Left renal cortex interstitium (tissue), 4 donors: ENCODE results near the gene PKP3. TPM values are rescaled to one million over a fixed set of nuclear protein-coding genes. Genes with fewer than 3 reads are reported as not detected.
"Not testable (repeated sequence)": the region's sequence is repeated elsewhere in the genome, so short reads cannot be mapped to it uniquely, and the experiment has no call there.

Source experiments
- DNase-seq, 4 donors: peaks; one replicate each; pipeline ENCODE4 v3.0.0-alpha.2; 2013; ENCODE audit warnings: low read depth in 4 of 4, low spot score in 2 of 4, missing footprints in 1 of 4
- polyA plus RNA-seq, 4 donors: library from polyadenylated mRNA; unstranded; fragments of 120-200 nt; gene quantifications; one replicate each; pipeline ENCODE4 v1.2.1, GENCODE V29; 2013; ENCODE audit not compliant: insufficient read length in 4 of 4

PKP3 gene
- polyA plus RNA-seq, 4 donors = 4.0 to 8.4 (median 7.2) TPM

DNA sequence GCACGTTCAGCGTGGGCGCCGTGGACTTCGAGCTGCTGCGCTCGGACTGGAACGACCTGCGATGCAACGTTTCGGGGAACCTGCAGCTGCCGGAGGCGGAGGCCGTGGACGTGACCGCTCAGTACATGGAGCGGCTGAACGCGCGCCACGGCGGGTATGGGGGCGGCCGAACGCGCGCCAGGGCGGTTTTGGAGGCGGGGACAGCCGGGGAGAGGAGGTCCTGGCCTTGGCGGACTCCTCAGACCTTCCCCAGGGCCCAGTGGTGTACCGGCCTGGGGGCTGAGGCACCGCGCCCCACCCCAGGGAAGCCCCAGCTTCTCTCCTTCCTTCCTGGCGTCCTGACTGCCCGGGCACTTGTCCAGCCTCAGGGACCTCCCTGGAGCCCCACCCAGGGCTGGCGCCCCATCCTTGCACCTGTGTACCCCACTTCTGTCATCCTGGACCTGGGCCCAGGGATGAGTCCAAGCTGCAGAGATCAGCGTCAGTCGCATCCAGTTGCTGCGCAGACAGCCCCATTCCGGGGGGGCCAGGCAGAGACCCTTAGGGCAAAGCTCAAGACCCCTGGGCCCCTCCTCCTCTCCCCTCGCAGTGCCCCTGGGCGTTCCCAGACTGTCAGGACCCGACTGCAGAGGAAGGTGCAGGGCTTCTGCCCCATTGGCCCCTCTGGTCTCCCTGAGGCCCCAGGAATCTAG is 16.7 kb upstream of the PKP3 start:
- no peak for DNase-seq

DNA sequence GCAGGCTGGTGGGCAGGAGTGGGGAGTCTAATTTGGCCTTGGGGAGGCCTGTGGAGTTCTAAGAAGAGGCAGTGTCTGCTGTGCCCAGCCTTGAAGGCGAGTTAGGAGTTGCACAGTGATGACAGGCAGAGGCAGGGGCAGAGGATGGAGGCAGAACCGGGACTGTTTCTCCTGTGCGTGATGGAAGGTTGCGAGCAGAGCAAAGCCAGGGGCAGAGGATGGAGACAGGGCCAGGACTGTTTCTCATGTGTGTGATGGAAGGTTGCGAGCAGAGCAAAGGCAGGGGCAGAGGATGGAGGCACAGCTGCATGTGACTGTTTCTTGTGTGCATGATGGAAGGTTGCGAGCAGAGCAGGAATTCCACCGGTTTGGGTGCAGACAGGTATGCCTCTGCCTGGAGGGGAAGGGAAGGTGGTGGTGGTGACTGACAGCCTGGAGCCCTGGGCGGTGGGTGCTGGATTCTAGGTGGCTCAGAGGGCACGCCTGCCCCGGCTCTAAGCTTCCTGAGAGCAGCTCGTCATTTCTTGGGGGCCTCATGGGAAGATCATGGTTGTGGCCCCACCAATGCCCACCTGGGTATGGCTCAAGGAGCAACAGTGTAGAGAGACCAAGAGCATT is 16.0 kb upstream of the PKP3 start:
- no peak for DNase-seq

DNA sequence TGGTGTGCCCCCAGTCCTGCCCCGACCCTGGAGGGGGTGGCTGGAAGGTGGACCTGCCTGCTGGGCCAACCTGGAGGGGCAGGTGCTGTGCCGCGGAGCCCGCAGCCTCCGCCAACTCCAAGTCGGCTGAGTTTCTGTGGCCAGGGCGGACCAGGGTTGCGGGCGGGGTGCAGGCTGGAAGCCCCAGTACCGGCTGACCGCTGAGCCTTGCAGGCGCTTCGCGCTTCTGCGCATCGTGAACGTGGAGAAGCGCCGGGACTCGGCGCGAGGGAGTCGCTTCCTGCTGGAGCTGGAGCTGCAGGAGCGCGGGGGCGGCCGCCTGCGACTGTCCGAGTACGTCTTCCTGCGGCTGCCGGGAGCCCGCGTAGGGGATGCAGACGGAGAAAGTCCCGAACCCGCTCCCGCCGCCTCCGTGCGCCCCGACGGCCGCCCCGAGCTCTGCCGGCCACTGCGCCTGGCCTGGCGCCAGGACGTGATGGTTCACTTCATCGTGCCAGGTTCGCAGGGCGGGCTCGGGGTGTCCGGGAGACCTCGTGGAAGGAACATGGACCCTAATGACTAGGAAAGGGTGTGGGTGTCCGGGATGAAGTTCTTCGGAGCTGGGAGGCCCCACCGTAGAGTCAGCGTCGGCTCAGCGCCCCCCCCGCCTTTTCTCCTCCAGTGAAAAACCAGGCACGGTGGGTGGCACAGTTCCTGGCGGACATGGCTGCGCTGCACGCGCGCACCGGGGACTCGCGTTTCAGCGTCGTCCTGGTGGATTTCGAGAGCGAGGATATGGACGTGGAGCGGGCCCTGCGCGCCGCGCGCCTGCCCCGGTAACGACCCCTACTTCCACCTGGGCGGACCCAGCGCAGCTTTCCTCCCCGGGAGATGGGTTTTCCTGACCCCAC is 14.6 kb upstream of the PKP3 start:
- no peak for DNase-seq

DNA sequence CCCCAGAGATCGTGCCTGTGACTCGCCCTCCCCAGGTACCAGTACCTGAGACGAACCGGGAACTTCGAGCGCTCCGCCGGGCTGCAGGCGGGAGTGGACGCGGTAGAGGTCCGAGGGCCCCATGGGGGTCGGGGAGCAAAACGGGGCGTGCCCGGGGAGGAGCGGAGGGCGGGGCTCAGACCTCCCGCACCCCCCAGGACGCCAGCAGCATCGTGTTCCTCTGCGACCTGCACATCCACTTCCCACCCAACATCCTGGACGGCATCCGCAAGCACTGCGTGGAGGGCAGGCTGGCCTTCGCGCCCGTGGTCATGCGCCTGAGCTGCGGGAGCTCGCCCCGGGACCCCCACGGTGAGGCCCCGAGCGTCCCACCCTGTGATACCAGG is 13.9 kb upstream of the PKP3 start:
- no peak for DNase-seq

DNA sequence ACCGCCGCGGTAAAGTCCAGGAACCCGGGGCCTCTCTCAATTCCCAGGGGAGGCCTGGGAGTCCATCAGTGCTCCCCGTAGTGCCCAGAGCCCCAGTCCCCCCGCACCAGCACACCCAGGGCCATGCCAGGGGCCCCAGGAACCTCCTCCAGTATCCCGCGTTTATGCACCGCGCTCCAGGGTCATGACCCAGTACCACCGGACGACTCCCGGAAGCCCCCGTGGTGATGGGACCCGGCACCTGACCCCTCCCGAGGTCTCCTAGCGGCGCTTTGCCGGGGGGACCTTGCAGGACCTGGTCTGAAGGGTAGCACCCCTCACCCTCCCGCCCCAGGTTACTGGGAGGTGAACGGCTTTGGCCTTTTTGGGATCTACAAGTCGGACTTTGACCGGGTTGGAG is 13.5 kb upstream of the PKP3 start:
- no peak for DNase-seq

DNA sequence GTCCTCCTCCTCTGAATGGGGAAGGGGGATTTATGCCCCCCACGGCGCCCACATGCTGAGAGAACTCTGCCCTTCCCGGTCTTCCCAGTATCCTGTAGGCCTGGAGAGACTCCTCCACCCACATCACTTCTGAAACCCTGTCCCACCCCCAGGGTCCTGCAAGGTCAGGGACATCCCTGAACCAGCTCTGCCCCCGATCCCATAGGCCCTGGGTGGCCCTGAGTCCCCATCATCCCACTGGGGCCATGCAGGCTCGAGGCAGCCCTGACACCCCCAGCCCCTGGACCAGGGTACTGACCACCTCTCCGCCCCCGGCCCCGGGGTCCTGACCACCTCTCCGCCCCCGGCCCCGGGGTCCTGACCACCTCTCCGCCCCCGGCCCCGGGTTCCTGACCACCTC is 13.0 kb upstream of the PKP3 start:
- no peak for DNase-seq

DNA sequence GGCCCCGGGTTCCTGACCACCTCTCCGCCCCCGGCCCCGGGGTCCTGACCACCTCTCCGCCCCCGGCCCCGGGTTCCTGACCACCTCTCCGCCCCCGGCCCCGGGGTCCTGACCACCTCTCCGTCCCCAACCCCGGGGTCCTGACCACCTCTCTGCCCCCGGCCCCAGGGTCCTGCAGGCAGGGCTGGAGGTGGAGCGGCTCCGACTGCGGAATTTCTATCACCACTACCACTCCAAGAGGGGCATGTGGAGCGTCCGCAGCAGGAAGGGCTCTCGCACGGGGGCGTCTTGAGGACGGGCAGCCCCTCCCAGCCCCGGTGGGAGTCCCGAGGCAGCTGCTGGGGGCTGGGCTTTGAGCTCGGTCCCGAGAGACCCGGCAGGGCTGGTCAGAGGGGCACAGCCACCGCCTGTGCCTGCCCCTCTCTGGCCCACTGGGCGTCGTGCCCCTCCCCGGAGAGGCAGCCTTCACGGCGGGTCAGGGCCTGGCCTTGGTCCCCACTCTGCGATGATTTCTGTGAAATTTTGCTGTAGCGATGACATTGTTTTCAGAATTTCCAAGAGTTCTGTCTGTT is 12.4 kb upstream of the PKP3 start:
- DNase-seq = no peak

DNA sequence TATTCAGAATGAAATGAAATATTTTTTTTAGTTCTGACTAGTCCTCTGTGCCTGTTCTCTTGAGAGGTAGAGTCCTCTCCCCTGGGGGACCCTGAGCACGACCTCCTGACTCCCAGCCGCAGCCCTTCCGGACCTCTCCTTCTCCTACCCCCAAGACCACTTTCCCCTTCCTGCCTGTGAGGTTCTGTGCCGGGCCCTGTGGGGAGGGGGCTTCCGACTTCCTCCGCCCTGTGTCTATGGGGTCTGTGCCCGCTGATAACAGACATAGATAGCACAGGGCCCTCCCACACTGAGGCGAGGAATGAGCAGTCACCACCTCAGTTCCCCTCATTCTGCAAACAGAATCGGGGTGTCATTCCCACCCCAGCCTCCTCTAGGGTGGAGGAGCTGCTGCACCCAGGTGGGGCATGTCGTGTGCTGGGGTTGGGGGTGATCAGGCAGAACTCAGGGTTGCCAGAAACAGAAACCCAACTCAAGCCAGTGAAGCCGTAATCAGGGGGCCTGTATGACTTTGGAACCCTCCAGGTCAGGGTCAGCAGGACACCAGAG is 11.9 kb upstream of the PKP3 start:
- DNase-seq = no peak

DNA sequence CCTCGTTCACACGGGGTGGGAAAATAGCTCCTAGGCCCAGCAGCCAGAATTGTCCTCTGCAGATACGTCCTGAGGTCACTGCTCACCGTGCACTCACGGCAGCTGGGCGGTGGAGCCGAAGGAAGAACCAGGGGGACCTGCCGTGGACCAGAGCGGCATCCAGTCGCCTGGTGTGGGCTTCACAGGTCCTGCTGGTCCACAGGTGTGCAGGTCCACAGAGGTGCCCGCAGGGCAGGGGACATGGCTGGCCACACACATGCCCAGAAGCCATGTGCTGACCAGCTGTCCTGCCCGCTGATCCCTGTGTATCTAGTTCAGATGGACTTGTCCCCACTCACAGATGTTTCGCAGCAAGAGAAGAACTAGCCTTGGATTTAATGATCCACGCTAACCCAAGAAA is 10.6 kb upstream of the PKP3 start:
- no peak for DNase-seq

DNA sequence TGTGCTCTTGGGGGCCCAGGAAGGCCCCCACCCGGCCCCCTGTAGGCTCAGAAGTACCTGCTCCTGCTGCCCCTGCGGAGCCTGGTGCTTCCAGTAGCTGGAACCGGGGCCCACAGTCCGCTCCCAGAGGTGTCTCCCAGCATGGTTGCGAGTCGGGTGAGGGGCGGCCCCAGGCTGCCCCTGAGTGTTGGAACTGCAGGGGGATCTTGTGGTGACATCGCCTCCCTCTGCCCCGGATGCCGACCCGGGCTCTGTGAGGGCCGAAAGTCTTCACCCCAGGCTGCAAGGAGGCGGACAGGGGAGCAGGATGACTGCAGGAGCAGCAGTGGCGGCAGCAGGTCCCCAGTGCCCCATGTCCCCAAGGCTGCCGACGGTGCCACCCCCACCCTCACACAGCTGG is 9.5 kb upstream of the PKP3 start:
- DNase-seq = no peak

DNA sequence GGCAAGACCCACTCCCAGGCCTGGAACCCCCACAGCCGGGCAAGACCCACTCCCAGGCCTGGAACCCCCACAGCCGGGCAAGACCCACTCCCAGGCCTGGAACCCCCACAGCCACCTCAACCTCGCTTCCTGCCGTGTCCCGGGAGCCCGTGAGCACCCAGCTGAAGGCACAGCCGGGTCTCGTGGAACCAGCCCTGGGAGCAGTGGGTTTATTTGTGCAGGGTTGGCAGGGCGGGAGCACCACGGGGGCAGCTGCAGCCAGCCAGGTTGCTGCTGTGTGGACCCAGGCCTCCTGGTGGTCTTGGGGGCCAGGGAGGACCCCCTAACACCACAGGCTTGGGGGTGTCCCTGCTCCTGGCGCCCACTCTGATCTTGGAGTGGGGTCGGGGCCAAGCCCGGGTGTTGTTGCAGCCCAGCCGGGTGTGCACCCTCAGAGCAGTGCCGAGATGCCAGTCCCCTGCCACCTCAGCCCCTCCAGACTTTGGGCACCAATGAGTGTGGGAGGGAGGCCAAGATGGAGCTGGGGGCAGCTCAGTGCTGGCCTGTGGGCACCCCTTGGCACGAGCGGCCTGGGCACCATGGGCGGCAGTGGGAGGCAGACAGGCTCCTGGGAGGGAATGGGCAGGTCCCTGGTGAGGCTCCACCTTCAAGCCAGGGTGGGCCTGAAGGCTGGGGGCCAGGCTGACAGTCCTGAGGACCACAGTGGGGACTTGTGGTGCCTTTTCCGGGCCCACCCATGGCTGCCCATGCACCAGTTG is 8.2 kb upstream of the PKP3 start:
- DNase-seq = no peak

DNA sequence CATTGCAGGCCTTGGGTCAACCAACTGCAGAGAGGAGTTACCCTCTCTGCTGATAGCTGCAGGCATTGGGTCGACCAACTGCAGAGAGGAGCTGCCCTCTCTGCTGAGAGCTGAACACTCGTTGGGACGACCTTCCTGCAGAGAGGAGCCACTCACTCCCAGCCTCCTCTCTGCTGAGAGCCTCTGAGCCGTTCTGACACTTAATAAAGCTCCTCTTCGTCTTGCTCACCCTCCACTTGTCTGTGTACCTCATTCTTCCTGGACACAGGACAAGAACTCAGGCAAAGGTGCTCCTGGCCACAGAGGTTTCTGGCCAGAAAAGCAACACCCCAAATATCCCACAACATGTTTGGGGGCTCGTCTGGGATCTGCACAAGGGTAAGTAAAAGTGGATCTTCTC is 7.5 kb upstream of the PKP3 start:
- DNase-seq = no peak

DNA sequence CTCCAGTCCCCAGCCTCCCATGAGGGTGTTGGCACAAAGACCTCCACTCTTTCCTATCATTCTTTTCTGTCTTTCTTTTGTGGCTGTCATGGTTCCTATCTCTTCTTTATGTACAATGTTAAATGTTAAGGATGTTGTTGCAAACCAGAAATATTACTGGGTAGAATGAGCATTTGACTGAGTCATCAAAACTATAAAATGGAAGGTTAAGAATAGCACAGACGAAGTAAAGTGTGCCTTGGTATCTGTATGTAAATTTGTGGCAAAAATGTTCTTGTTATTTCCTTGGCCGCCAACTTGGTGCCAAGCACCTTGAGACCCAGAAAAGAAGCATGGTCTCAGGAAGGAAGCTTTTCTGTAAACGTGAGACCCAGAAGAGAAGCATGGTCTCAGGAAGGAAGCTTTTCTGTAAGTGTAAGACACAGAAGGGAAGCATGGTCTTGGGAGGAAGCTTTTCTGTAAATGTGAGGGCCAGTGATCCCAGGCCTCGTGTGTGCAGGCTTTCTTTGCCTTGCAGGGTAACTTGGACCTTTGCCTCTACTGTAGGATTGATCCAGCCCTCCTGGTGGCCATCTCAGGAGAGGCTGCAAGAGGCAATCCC is 6.7 kb upstream of the PKP3 start:
- DNase-seq = no peak

DNA sequence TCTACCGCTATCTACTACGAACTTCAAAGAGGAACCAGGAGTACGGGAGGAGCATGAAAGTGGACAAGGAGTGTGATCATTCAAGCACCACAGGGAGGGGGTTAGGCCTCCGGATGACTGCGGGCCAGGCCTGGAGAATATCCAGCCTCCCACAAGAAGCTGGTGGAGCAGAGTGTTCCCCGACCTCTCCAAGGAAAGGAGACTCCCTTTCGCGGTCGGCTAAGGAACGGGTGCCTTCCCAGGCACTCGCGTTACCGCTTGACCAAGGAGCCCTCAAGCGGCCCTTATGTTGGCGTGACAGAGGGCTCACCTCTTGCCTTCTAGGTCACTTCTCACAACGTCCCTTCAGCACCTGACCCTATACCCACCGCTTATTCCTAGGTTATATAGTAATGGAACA is 4.6 kb upstream of the PKP3 start:
- DNase-seq = not testable (repeated sequence)

DNA sequence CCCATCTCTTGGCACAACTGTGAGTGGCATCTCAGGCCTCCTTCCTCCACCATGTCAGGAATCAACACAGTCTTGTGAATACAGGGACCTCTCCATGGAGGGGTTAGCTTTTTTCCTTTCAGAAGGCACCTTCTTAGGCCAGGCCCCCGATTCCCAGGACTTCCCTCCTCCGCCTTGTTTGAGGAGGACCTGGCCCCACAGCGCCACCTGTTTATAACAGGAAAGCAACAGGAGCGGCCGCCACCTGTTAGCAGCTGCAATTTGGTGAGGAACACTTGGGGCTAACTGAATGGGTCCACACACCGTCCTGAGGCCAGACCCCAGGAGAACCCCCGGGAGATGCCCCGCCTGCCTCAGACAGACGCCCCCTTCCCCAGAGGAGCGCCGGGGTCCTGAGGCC is 3.8 kb upstream of the PKP3 start:
- DNase-seq = no peak

DNA sequence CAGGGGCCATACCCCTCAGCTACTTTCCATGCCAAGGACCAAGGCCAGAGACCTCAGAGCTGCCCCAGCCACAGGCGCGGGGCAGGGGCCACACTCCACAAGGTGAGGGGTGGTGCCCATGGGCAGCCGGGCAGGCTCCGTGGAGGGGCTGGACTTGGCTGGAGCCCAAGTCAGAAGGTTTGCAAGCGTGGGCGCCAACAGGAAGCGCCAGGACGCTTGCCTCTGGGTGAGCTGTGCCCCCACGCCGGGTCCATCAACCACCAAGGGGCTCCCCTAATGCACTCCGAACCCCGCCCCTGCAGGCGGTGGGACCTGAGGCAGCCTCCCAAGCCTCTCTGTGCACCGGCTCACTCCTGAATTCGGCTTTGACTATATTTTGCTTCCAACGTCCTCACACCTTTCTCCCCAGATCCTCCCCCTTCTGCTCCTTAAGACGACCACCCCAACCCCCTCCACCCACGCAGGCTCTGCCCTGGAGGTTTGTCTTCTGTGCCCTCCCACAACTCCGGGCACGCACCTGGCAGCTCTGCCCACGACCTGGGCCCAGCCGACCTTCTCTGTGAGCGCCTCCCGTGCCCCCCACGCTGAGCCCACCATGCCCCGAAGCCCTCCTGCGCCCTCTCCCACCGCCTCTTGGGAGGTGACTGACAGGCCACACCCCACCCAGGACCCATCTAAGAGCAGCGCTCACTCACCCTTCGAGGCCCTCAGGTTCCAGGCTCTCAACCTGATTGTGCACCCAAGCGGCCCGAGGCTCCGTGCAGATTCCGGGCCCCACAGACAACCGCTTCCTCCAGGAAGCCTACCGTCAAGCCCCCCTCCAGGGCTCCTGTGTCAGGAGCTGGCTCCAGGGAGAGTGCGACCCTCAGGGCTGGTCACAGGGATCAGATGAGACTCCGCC is 2.6 kb upstream of the PKP3 start:
- DNase-seq = no peak

DNA sequence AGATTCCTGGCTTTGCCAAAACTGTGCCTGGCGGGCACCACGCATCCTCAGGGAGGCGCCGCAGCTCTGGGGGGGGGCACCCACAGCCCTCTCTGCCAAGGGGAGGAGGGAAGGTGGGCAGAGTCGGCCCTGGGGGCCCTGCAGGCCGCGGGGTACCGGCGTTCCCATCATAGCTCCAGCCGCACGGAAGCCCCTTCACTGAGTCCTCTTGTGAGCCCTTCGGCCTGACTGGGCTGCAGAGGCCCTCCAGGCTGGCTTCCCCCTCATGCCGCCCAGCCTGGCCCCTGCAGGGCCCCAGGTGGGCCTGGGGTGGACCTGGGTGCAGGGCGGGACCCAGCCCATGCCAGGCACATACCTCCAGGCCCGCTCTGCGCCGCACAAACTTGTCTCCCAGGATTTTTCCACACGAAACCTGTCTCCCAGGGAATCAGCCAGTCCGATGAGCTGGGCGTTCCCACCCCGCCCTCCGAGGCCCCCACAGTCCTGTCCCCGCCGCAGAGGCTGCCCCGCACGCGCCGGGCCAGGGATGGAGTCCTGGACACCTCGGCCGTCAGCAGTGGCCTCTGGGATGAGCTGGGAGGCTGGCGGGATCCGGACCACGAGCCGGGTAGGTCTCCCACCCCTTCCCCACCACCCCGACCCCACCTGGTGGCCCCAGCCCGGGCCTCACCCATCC is 1.8 kb upstream of the PKP3 start:
- DNase-seq = no peak

DNA sequence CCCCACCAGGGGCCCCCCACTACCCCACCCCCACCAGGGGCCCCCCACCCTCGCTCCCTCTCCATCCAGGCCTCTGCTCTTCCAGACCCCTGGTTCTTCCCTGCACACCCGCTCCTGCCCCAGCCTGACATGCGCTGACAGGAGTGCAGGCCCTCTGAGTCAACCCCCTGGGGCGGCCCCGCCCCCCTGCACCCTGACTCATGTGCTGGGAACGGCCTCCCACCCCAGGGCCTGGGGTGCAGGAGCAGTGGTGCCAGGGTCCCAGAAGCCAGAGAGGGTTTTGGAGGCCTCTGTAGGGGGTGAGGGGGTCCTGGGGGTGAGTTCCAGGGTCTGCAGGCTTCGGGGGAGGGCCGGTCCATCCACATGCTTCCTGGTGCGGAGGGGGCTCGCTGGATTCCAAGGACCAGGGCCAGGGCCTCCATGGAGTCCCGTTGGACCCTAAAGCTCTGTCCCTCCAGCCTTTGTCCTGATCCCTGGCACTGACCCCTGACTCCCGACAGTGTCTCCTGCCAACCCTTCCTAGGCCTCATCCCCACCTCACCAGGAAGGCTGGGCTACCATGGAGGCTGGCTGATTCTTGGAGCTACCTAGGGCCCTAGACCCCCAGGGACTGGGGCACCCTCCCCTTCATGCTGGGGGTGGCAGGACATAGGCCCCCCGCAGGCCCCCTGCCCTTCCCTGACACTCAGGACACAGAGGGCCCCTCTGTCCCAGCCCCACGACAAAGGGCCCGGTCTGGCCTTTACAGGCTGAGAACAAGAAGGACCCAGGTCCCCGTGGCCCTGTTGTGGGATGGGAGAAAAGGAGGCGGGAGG is 583 bp upstream of the PKP3 start:
- DNase-seq = no peak
